Coronary artery (tissue), 2 donors: ENCODE data around the gene RPS6KA4.
A peak's percentile ranks its signal among the peaks of the same experiment; 100 is the strongest.

Experiments used
- DNase-seq: peaks from one replicate; pipeline ENCODE4 v3.0.0-alpha.2; 2017; ENCODE audit warnings: low spot score
- H3K27ac ChIP-seq, 2 donors: fragments of 200-600 bp; sonication (generic); one replicate each; pipeline ENCODE4 v1.5.1; 2016 to 2019
- H3K4me3 ChIP-seq: fragments of 200-600 bp; sonication (generic); 2 replicates; pipeline ENCODE4 v1.5.1; 2016; ENCODE audit warnings: mild to moderate bottlenecking, moderate library complexity
- TF ChIP-seq, protein P1 (sequence below): fragments of 200-600 bp; sonication (generic); IDR thresholded peaks from one replicate; pipeline ENCODE4 v1.5.1; 2019; ENCODE audit warnings: antibody characterized with exemption

Gene RPS6KA4

DNA sequence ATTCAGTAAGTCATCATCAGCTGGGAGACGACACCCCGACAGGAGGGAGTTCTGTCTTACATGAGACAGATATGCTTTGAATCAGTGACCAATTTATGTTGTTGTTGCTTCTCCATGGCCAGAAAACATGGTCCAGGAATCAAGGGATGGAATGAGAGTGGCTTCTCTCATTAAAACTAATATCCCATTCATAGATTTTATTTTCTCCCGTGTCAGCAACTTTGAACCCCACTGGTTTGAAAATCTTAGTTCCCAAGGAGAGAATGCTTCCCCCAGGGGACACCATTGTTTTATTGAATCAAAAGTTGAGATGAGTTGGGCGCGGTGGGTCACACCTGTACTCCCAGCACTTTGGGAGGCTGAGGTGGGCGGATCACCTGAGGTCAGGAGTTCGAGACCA is 42.8 kb downstream of the RPS6KA4 start:
- TF ChIP-seq, protein P1, sequence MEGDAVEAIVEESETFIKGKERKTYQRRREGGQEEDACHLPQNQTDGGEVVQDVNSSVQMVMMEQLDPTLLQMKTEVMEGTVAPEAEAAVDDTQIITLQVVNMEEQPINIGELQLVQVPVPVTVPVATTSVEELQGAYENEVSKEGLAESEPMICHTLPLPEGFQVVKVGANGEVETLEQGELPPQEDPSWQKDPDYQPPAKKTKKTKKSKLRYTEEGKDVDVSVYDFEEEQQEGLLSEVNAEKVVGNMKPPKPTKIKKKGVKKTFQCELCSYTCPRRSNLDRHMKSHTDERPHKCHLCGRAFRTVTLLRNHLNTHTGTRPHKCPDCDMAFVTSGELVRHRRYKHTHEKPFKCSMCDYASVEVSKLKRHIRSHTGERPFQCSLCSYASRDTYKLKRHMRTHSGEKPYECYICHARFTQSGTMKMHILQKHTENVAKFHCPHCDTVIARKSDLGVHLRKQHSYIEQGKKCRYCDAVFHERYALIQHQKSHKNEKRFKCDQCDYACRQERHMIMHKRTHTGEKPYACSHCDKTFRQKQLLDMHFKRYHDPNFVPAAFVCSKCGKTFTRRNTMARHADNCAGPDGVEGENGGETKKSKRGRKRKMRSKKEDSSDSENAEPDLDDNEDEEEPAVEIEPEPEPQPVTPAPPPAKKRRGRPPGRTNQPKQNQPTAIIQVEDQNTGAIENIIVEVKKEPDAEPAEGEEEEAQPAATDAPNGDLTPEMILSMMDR: no peak
- no peak overlapping the region for H3K27ac ChIP-seq
- DNase-seq: no peak
- no peak overlapping the region for H3K4me3 ChIP-seq

DNA sequence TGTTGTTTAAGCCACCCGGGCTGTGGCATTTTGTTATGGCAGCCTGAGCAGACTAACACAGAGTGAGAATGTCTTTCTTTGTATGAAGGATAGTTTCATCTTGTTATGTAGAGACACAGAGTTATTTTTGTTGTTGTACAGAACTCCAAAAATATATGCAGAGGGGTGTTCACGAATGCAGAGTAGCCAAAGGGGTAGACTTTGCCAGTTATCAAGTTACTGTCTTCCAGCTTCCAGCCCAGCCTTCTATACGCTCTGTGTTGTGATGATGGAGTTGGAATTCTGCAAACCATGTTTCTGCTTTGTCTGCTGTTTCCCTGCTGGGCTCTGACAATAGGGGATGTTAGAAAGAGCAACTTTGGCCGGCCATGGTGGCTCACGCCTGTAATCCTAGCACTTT is 44.1 kb downstream of the RPS6KA4 start:
- Histone ChIP-seq H3K4me3 (no peak overlapping the region), H3K27ac (no peak overlapping the region)
- no peak for DNase-seq
- TF ChIP-seq, protein P1: no peak

DNA sequence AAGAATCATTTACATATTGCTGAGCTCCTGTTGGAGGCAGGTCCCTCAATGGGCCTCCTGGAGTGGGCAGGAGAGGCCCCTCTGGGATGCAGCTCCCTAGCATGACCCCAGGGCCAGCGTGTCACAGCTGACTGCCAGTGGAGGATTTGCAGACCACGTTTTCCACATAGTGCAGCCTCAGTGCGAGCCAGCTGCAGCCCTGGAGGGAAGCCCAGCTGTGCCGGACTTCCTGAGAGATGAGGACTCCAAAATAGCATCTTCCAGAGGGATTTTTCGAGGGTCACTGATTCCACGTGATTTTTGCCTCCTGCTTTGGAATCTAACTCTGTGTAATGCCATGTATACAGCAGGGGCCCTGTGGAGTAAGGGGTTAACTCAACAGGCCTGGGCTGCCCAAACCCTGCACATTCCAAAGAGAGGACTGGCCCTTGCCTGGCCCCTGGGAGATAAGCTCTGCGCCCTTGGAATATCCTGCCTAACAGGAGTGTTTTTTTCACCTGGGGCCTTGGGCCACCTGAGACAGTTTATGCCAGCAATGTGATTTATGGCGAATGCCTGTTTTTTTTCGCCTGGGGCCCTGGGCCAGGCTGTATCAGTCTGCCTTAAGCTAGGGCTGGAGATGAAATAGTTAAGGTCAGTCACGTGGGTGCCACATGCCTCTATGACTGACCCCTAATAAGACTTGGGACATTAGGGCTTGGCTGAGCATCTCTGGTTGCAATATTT is 47.4 kb downstream of the RPS6KA4 start:
- Histone ChIP-seq H3K4me3 (no peak overlapping the region), H3K27ac (peak overlapping the region in 1 of 2 donors; percentile 7)
- TF ChIP-seq, protein P1: no peak
- no peak for DNase-seq

DNA sequence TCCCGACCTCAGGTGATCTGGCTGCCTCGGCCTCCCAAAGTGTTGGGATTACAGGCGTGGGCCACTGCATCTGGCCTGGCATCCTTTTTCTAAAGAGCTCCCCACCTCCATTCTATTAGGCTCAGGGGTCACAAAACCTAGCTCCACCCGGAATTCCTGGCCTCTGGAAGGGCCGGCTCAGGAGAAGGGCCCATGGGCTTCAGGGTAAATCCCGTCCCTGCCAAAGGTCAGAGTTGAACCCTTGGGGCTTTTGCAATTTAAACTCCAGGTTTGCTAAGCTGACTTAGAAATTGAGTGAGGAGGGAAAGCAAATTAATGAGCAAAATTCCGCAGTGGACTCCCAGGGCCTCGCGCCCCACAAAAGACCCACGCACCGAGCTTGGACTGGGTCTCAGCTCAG is 48.3 kb downstream of the RPS6KA4 start:
- H3K27ac ChIP-seq: no peak overlapping the region
- no peak for DNase-seq
- H3K4me3 ChIP-seq: no peak overlapping the region
- TF ChIP-seq, protein P1: no peak

DNA sequence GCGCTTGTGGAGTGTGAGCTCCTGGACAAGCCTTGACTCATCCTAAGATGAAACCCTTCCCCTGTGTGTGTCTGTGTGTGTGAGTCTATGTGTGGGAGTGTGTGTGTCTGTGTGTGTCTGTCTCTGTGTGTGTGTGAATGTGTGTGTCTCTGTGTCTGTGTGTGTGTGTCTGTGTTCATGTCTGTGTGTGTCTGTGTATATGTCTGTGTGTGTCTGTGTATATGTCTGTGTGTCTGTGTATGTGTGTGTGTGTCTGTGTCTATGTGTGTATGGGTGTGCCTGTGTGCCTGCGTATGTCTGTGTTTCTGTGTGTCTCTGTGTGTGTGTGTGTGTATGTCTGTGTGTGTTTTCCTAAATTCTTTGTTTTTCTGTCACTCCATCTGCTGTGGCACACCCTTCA is 48.7 kb downstream of the RPS6KA4 start:
- no peak for DNase-seq
- H3K27ac ChIP-seq: no peak overlapping the region
- TF ChIP-seq, protein P1: no peak
- no peak overlapping the region for H3K4me3 ChIP-seq

DNA sequence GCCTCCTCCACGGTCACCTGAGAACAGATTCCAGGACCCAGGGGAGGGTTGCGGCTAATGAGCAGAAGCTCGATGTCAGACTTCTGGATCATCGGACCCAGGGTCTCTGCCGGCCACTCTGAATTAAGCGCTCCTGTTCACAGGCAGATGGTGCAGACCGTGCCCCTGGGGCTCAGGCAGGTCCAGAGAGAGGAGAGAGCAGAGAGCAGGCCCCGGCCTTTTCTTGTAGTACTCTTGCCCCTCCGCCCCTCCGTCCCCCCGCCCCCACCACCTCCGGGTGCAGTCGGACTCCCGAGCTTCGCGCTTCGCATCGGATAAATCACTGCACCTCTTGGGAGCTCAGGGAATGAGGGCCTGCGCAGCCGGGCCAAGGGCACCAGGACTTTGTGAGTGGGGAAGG is 50.3 kb downstream of the RPS6KA4 start:
- no peak for DNase-seq
- no peak overlapping the region for H3K27ac ChIP-seq
- TF ChIP-seq, protein P1: no peak

DNA sequence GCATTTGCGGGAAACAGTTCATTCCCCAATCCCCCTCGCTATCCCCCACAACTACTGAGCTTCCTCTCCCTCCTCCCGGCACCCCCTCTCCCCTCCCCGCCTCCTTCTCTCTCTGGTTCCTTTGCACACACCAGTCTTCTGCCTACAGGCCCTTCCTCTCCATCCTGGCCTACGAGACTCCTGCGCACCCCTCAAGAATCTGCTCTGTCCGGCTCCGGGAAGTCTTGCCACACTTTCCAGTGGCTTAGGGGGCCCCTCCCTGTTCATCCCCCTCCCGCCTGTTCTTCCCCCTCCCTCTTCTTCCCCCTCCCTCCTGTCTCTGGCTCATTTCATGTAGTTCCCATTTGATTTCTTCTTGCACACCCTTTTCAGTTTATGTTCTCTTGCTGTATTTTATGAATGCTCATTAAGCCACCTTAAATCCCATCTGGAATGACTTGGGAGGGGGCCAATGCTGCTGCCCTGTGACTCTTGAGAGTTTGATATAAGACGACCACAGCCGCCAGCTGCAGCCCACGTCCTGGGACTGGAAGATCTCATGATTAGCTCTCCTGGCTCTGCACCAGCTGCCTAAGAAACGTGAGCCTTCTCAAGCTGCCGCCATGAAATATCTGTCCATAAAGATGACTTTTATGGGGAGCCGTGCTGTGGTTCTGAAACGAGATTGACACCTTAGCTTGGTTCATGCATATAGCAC is 50.9 kb downstream of the RPS6KA4 start:
- DNase-seq: no peak
- Histone ChIP-seq H3K27ac (no peak overlapping the region), H3K4me3 (no peak overlapping the region)
- TF ChIP-seq, protein P1: no peak

More for the DNA sequence above, 50.3 kb downstream of the RPS6KA4 start:
- H3K4me3 ChIP-seq: no peak overlapping the region
